Neural cell (in vitro differentiated cells): ENCODE data around the gene HGF.
"Not testable (repeated sequence)": the region's sequence is repeated elsewhere in the genome, so short reads cannot be mapped to it uniquely, and the experiment has no call there.

Experiments
- EP300 ChIP-seq: fragments of 450-650 bp; conservative IDR thresholded peaks from 2 replicates; pipeline ENCODE4 v1.6.1; 2014; ENCODE audit warnings: antibody characterized with exemption, mild to moderate bottlenecking, moderate library complexity; ENCODE audit not compliant: poor library complexity, severe bottlenecking
- EZH2 ChIP-seq: fragments of 200-600, 300-800 bp; shearing (Covaris generic), sonication (generic); IDR thresholded peaks from 2 replicates; pipeline ENCODE4 v1.6.1; 2014; ENCODE audit warnings: antibody characterized with exemption, low read length, borderline replicate concordance, mild to moderate bottlenecking; ENCODE audit not compliant: insufficient read depth, poor library complexity, severe bottlenecking
- TF ChIP-seq, protein P1 (sequence below): fragments of 450-650 bp; IDR thresholded peaks from 2 replicates; pipeline ENCODE4 v1.5.1; 2014; ENCODE audit warnings: antibody characterized with exemption, mild to moderate bottlenecking, moderate library complexity; ENCODE audit not compliant: poor library complexity, severe bottlenecking
- TF ChIP-seq, protein P2 (sequence below): IDR thresholded peaks from 2 replicates; pipeline ENCODE4 v1.6.1; 2012; ENCODE audit warnings: borderline replicate concordance

DNA sequence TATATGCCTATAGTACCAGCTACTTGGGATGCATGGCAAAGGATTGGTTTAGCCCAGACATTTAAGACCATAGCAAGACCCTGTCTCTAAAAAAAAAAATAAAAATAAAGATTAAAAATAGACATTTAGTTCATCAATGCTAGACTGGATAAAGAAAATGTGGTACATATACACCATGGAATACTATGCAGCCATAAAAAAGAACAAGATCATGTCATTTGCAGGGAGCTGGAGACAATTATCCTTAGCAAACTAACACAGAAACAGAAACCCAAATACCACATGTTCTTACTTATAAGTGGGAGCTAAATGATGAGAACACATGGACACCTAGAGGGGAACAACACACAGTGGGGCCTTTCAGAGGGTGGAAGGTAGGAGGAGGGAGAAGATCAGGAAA lies 38.5 kb upstream of the HGF start:
- TF ChIP-seq EP300, EZH2: not testable (repeated sequence)
- TF ChIP-seq, protein P1, sequence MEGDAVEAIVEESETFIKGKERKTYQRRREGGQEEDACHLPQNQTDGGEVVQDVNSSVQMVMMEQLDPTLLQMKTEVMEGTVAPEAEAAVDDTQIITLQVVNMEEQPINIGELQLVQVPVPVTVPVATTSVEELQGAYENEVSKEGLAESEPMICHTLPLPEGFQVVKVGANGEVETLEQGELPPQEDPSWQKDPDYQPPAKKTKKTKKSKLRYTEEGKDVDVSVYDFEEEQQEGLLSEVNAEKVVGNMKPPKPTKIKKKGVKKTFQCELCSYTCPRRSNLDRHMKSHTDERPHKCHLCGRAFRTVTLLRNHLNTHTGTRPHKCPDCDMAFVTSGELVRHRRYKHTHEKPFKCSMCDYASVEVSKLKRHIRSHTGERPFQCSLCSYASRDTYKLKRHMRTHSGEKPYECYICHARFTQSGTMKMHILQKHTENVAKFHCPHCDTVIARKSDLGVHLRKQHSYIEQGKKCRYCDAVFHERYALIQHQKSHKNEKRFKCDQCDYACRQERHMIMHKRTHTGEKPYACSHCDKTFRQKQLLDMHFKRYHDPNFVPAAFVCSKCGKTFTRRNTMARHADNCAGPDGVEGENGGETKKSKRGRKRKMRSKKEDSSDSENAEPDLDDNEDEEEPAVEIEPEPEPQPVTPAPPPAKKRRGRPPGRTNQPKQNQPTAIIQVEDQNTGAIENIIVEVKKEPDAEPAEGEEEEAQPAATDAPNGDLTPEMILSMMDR, result not testable (repeated sequence)
- TF ChIP-seq, protein P2, sequence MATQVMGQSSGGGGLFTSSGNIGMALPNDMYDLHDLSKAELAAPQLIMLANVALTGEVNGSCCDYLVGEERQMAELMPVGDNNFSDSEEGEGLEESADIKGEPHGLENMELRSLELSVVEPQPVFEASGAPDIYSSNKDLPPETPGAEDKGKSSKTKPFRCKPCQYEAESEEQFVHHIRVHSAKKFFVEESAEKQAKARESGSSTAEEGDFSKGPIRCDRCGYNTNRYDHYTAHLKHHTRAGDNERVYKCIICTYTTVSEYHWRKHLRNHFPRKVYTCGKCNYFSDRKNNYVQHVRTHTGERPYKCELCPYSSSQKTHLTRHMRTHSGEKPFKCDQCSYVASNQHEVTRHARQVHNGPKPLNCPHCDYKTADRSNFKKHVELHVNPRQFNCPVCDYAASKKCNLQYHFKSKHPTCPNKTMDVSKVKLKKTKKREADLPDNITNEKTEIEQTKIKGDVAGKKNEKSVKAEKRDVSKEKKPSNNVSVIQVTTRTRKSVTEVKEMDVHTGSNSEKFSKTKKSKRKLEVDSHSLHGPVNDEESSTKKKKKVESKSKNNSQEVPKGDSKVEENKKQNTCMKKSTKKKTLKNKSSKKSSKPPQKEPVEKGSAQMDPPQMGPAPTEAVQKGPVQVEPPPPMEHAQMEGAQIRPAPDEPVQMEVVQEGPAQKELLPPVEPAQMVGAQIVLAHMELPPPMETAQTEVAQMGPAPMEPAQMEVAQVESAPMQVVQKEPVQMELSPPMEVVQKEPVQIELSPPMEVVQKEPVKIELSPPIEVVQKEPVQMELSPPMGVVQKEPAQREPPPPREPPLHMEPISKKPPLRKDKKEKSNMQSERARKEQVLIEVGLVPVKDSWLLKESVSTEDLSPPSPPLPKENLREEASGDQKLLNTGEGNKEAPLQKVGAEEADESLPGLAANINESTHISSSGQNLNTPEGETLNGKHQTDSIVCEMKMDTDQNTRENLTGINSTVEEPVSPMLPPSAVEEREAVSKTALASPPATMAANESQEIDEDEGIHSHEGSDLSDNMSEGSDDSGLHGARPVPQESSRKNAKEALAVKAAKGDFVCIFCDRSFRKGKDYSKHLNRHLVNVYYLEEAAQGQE, result not testable (repeated sequence)
